GM21390 (cell line): ENCODE measurements around the gene MOB3B.
A peak's percentile ranks its signal among the peaks of the same experiment; 100 is the strongest.

Experiments
- ATAC-seq: cut with Tn5 transposase; IDR thresholded peaks from one replicate; pipeline ENCODE4 v1.9.1; 2021; ENCODE audit not compliant: unreplicated experiment

MOB3B gene

DNA sequence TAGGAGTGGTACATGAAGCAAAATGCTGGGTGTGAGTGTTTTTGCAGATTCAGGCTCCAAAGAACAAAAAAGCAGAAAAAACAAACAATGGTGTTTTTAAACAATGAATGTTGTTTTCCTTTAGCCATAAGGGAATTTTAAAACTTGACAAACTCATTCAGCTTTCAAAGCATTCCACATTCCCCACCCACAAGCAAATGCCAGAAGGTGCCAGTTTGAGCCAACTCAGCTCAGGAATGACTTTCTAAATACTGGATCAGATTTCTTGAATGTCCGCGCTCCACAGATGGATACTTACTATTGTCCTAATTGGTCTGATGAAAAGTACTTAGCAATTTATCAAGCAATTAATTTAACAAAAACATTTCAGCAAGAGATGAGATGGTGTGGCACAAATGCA lies 12.9 kb upstream of the MOB3B start:
- ATAC-seq = no peak

DNA sequence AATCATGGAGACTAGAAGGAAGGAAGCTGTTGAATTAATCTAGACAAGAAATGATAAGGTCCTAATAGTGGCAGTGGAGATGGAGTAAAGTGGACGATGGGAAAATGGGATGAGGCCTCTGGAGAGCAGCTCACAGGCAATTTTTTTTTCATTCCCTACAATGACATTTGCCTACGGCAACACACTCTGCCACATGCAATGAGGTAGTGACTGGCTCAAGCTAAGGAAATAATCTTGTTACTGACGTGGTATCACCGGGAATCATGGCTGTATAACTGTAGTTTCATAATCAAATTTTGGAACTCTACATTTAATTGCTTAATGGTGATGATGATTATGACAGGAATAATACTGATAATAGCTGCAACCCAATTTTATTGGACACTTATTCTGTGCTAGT lies 12.1 kb upstream of the MOB3B start:
- no peak for ATAC-seq

DNA sequence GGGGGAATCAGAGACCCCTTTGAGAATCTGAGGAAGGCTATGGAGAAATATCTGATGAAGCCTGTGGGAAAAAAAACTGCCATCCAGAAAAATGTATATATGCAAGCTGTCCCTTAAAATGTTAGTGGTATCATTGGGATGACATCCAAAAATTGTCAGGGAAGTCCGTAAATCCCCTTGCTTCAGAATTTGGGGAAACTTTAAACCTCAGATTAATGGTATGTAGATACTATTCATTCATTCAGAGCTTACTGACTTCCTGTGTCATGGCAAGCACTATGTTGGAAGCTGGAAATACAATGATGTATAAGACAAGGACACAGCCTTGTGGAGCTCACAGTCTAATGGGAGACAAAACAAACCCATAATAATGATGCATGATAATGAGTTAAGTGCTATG lies 10.9 kb upstream of the MOB3B start:
- ATAC-seq = no peak

DNA sequence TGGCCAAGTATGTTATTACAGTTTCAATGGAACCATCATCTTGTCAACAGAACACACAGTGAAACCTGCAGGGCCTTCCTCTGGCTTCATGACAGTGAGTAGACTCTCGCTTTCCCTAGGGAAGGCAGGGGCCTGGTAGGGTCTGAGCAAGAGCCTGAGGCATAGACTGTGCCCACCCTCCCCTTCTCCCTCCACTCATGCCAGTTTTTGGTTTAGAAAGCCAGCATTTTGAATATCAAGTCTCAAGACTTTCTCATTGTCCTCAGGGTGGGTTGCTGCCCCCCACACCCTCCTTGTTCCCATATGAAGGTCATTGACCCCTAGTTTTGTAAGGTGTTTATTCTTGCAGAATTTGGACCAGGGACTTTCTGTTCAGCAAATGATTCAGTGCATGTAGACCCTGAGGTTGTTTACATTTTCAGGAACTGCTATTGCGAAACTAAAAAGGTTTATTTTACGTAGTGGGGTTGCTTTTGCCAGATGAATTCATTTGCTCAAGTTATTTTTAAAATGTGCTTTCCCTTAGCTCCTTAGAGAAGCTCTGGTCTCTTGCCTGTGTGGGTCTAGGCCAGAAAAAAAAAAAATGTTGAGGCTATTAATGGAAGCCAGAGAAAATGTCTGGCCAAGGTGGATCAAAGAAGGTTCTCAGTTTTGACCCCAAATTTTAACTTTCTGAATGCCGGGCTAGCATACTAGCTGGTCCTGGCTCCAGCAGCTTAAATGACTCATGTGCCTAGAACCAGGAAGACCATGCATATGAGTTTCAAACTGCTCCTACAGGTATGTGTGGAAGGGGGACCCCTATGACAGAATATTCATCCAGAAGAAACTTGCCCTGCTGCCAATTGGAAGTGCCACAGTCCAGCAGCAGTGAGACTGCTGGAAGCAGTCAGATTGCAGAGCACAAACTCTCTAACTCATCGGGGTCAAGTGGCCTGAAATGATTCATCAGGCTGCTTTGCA lies 10.1 kb upstream of the MOB3B start:
- ATAC-seq = peak; percentile 59

DNA sequence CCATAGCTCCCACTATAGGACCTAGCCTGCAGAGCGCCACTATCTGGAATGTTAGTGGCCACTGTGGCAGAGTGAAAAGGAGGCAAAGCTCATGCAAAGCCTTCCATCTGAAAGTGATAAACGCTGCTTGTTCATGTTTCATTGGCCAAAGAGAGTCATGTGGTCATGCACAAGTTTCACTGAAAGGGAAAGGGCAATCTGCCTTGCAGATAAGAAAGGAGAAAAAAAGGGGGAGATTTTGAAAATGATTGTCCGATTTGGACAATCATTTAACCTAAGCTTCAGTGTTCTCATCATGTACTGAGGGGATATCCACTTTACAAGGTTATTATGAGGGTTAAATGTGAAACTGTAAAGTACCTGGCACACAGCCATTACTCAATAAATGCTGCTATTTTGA lies 9.0 kb upstream of the MOB3B start:
- no peak for ATAC-seq

DNA sequence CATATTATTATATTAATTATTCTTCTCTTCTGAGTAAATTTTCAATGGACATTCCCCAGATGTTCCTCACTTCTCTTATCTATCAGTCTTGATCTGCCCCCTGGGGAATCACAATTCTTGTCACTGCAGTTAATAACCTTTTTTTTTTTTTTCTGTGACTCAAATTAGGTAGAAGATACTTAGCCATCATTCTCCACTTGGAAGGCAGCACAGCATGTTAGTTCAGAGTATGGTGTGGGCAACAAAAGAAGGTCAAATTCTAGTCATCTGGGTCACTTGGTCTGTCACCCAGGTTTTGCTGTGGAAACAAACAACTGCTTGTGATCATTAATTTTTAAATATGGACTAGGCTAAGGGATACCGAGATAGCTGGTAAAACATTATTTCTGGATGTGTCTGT lies 8.1 kb upstream of the MOB3B start:
- no peak for ATAC-seq

DNA sequence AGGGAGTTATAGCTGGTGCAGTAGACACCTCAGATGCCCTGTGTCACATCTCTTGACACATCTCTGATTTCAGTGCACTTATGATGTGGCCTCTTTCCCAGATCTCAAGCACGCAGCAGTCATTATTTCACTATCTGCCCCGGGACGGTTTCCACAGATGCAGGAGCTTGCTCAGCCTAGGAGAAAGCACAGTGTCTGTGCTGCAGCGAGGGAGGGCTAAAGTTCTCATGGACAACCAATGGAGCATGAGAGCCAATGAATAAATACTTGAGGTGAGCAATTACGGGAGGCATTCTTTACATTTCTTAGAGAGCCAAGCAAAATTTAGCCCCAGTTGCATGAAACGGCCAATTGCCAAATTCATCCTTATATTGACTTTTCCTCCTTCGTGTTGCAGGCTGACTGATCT lies 7.4 kb upstream of the MOB3B start:
- ATAC-seq = no peak

DNA sequence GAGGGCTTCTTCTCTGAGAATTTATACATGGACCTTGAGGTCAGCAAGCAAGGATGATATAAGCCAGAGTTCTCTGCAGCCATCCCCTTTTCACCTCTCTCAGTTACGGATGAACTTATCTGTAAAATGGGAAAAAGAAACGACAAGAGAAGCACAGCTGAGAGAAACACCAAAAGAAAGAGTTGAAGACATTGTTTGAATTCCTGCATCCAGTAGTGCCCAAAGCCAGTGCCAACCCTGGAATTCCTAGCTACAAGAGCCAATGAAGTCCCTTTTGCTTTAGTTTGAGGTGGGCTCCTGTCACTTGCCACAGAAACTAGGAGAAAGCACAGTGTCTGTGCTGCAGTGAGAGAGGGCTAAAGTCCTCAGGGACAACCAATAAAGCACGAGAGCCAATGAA lies 6.6 kb upstream of the MOB3B start:
- ATAC-seq = no peak

DNA sequence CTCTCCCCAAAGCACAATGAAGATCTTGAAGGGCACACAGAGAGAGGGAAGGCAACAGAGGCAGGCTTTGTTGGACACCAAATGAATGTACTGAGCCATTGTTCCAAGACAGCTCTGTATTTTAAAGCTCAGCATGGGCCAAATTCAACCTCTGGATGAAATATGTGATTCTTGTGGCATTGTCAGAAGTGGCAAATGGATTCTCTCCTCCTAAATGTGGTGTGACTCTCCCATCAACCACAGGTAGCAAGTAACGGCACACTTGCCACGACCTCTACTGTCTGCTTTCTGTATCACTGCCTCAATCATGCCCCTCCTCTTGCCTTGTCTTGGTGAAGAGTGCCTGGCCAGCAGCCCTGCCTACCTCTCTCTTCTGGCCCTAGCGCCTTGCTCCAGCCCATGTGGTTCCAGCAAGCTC lies 6.1 kb upstream of the MOB3B start:
- ATAC-seq = no peak

DNA sequence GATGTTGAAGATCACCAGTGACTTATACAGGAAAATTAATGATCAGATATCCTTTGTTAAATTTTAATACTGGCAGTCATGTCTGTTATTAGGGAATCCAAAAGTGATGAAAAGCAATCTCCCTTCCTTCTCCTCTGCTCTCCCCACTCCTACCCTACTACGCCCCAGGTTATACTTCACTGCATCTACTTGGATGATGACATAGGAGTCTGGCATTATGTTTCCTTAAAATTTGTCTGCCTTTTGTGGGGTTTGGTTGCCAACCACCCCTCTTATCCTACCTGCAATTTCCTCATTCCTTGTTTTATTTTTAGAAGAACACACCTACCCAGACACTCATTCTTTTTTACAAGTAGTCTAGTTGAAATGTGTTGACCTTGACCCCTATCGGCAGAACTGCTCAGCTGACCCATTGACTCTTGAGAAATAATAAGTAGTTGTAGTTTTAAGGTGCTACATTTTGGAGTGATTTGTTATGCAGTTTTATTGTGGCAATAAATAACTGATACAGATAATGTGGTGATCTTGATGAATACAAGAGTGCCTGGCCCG lies 5.1 kb upstream of the MOB3B start:
- ATAC-seq = no peak

DNA sequence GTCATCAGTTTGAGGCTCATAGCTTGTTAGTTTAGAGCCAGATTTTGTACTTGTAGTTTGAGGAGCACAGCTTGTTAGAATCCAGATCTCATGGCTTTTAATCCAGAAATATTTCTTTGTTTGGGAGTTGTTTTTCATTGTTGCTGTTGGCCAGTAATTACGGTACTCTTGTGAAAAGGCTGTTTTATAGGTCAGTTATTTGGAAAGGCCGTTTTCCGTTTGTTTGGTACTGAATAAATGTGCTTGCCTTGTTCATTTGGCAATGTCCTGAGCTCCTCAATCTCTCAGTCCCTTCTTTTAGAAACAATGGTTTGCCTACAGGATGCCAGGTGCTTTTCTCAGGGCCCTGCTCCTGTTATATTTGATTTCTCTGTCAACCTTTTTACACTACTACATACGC lies 4.5 kb upstream of the MOB3B start:
- ATAC-seq = no peak

DNA sequence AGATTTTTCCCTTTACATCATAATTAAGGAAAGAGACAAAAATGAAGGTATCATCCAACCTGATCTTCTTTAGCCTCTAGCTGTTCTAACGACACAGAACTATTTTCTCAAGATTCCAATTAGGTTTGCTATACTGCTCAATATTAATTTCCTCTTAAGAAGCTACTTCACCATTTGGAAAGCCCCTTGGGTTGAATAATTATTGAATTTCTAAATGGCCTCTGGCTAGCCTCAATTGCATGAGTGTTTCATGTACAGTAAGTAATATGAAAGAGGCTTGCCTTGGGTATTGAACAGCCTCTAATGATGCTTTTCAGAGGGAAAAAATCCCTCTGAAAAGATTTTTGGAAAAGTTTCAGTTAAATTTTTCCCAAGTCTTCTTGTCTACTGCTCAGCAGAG lies 3.7 kb upstream of the MOB3B start:
- ATAC-seq = no peak

DNA sequence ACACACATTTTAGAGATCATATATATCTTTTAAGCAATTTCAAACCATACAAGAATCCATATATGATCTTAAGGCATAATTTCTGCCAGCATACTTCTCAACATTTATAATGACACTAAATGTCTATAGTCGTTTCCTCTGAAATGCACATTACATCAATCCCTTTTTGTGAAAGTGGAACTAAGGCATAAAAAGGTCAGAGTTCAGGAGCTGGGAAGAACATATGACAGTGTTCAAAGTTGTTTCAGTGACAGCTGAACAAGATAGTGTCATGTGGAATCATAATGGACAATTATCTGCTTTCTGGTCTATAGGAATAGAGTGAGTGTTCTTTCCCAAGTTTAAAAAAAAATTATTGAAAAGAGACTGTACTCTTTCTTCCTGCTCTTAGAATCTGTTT lies 2.4 kb upstream of the MOB3B start:
- no peak for ATAC-seq

DNA sequence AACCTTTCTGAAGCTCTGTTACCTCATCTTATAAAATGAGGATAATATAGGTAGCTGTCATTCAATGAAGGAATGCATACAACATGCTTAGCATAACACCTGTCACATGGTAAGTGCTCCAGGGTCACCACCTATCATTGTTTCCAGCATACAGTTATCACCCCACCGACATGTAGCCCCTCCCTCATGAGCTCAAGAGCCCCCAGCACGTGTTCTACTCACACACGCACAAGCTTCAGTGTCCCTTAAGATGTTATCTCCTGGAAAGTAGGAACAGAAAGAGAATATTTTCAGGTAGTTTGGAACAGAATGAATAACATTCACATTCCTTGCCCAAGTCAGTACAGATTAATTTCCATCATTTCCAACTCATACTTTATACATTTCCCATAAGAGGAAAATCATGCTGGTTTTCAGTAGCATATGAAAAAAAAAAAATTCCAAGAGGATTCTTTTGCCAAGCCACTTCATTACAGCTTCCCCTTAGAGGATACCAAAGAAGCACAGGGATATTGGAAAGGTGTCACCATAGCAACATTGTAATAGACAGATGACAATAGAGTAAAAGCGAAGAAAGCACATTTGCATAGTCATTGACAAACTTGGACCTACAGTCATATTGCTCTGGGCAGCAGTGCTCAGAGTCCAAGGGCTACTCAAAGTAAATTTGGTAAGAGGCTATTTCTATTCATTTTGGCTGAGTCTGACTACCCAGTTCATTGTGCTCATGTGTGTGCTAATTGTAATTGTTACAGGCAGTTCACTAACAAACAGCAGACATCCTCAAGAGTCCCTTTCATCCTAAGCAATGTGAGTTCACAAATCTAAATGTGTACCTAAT lies 1.5 kb upstream of the MOB3B start:
- no peak for ATAC-seq

DNA sequence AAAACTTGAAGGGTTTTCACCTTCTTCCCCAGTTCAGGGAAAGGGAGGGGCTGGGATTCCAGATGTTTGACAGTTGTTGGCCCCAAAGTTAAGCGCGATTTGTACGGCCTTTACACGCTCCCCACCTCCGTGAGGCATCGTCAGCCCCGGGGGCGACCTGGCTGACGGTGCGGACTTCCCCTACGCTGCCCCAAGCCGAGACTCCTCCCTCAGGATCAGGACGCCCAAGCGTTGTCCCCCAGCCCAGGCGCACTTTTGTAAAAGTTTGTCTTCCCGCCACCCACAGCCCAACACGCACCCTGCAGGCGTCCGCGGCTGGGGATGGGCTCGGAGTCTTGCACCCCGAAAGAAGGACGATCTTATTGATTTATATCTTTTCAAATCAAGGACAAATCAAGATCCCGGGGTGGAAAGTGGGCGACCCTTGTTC lies 713 bp downstream of the MOB3B start:
- peak; percentile 39 for ATAC-seq

DNA sequence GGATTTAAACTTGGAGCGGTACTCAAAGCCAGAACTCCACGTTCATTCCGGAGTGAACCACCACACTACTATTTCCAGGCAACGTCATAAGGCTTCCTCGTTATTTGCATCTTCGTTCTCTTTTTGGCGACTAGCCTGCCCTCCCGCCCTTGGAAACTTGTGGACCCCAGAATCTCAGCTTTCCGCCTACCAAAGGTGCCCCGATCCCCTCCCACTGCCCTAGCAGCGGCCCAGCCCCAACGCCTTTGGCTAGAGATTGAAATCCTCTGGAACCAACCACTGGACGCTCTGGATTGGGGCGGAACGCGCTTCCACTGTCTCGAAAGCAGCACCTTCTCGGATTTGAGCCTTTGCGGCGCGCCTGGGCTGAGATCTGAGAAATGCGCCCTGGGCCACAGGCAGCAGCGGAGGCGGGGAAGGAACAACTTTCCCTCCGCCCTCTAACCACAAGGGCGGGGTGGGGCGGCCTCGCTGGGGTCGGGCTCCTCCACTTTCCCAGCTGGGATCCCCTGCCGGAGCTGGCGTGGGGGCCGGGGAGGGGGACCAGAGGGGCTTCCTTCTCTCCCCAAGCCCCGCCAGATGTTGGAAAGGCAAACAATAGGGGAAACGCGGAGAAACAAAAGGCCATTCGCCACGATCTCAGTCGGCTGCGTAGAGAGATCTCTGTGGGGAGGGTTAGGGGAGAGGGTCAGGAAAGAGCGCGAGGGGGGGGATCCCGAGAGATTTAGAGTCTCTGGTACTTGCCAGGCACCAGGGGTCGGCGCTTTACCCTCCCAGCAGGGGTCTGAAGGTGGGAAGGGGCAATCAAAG lies 1.3 kb downstream of the MOB3B start:
- ATAC-seq = peak; percentile 55

DNA sequence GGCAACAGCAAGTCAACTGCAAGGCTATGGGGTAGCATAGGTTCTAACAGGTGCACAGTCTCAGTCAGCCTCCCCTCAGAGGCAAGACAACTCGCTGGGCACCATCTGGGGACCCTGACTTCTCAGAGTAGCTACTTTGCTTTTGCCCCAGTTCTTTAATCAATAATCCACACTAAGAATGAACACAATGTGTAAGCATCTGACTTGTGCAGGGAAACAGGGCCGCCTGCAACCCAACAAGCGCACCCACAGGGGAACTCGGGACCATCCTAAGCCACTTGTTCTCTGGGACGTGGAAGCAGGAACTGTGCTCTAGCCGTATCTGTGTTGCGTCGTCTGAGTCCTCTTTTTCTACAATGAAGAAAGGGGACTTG lies 1.9 kb downstream of the MOB3B start:
- ATAC-seq = no peak

DNA sequence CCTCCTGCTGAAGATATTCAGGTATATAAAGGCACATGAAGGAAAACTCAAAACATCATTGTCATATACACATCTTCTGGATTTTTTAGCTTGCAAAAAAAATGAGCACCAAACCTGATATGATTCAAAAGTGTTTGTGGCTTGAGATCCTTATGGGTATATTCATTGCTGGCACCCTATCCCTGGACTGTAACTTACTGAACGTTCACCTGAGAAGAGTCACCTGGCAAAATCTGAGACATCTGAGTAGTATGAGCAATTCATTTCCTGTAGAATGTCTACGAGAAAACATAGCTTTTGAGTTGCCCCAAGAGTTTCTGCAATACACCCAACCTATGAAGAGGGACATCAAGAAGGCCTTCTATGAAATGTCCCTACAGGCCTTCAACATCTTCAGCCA lies 5.4 kb downstream of the MOB3B start, which contains the start of gene IFNK:
TSS of gene IFNK (plus strand) at position 55 of the 400 bp plus-strand sequence. CDS start at position 102, 47 bp downstream.
- no peak for ATAC-seq

DNA sequence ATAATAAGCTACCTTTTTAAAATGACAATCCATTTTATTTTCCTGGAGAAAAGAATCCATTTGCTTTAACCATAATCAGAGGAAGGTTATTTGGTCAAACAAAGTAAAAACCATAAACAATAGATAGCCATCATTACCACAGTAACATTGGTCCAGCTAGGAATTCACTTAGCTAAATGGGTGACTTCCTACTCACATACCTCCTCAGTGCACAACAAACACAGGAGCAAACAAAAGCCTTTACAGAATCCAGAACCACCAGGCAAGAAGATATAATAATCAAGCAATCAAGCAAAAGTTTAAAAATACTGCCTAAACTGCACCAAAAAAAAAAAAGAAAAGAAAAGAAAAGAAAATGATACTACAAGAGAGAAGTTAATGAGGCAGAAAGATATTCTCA lies 6.5 kb downstream of the MOB3B start:
- ATAC-seq = no peak

DNA sequence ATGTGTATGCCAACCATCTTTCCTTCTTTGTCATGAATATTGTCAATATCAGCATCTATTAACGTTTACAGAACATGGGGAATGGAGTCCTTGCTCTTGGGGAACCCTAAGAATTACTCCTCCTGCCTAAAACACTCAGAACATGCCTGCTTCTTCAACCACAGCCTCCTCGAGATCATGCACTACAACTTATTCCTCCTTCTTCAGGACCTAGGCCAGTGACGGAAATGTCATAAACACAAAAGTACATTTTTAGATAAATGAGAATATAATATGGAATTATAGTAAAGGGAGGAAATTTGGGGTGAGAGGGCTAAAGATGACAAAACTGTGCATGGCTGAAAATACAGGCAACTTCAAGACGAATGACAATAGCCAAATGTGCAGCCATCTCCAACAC lies 8.6 kb downstream of the MOB3B start:
- ATAC-seq = no peak
